Pancreas (tissue), 10 donors: Measurements from ENCODE around the gene ZNF354C. TPM values are rescaled to one million over a fixed set of nuclear protein-coding genes. Genes with fewer than 3 reads are reported as not detected.

Source experiments
- ATAC-seq, 4 donors: fragments of 200-7000 bp; cut with Tn5 transposase; one replicate each; pipeline versions ENCODE4 v1.8.0 to v1.9.1; 2020; ENCODE audit warnings: mild to moderate bottlenecking in 4 of 4, moderate library complexity in 4 of 4
- DNase-seq, 6 donors: peaks; one replicate each; pipeline ENCODE4 v3.0.0-alpha.2; 2020
- FAIRE-seq: peaks from 2 replicates; lab custom pipeline; 2012; peaks lifted over from hg19 to GRCh38; lab: Jason Lieb, UNC
- H3K27ac ChIP-seq, 4 donors: fragments of 200-600 bp; sonication (generic); 1 replicate in 3 of 4; 2 replicates in 1 of 4; pipeline versions ENCODE4 v1.5.0 to v1.8.0; 2020
- H3K27me3 ChIP-seq, 4 donors: fragments of 200-600 bp; one replicate each; pipeline ENCODE4 v1.8.0; 2021
- H3K36me3 ChIP-seq, 3 donors: fragments of 200-600 bp; sonication (generic) in 1 of 3; one replicate each; pipeline versions ENCODE4 v1.5.0 to v1.8.0; 2020 to 2021
- H3K4me1 ChIP-seq, 3 donors: fragments of 200-600 bp; one replicate each; pipeline ENCODE4 v1.8.0; 2021
- H3K4me3 ChIP-seq, 4 donors: fragments of 200-600 bp; sonication (generic) in 2 of 4; one replicate each; pipeline versions ENCODE4 v1.5.0 to v1.8.0; 2020 to 2021
- H3K9me3 ChIP-seq, 4 donors: fragments of 200-600 bp; one replicate each; pipeline ENCODE4 v1.8.0; 2021
- CTCF ChIP-seq, 4 donors: fragments of 200-600 bp; sonication (generic) in 3 of 4; IDR thresholded peaks; one replicate each; pipeline versions ENCODE4 v1.5.0 to v1.8.0; 2021; ENCODE audit warnings: antibody characterized with exemption in 4 of 4
- WGBS, 2 donors: extraction: QIAGEN DNeasy Blood & Tissue Kit; methylation state at CpG; one replicate each; pipeline ENCODE4 v1.1.7; 2013; 5-methylcytosine and 5-hydroxymethylcytosine counted together
- intact Hi-C, 3 donors: fragments of 100-400 bp; cut with DNase I; formaldehyde crosslinking; loops; one replicate each; pipeline versions ENCODE4 v1.11.1 to v1.14.2; 2022
- polyA plus RNA-seq, 2 donors: library from polyadenylated mRNA; stranded (reverse); fragments of 200-250 nt; gene quantifications; one replicate each; pipeline ENCODE4 v1.2.3, GENCODE V29; 2013
- total RNA-seq, 6 donors: library from RNA; stranded (reverse); fragmentation: NEBNext Ultra II Directional in 4 of 6; extraction: Animal tissue kit (Norgen Biotek cat#: 25700) in 4 of 6; gene quantifications; one replicate each; pipeline versions ENCODE4 v1.2.1 to v1.2.4, GENCODE V29; 2021 to 2023
- donor health status: healthy with polysubstance abuse.
- donor health status: DM: no; HTN: no; CAD: no; lungs with moderate emphysema.
- donor health status: DM: no; HTN: no; CAD: no.
- donor health status: control.
- donor health status: control.
- donor health status: Bipolar disorder and iron deficiency.
- donor health status: DM: yes; HTN: yes; CAD: no.
- donor health status: DM: no; HTN: no; CAD: no.
- donor health status: DM: no; HTN: no; CAD: no.
- donor health status: DM: yes; HTN: yes; CAD: no.

Gene ZNF354C
- total and polyA plus RNA-seq, 8 donors, result 0.91 to 4.4 (median 2.1) TPM

GRCh38 chr5:179110528-179110927 lies 50.4 kb downstream of the ZNF354C start:
- DNase-seq (no peak), ATAC-seq (no peak), FAIRE-seq (no peak)
- Histone ChIP-seq H3K4me3 (no peak overlapping the region), H3K27ac (no peak overlapping the region), H3K36me3 (no peaks in the 10 kb centered on the region), H3K4me1 (no peaks in the 10 kb centered on the region), H3K9me3 (no peaks in the 10 kb centered on the region), H3K27me3 (no peaks in the 10 kb centered on the region)
- WGBS, 2 donors, result 77 to 78% methylated on average over 9 of the region's 9 CpGs
- intact Hi-C loops, result no loop called here
- no peak for TF ChIP-seq CTCF (IDR thresholded peaks at IDR 0.05)

GRCh38 chr5:179111267-179112207 lies 51.4 kb downstream of the ZNF354C start:
- intact Hi-C loops, result no loop called here

GRCh38 chr5:179112469-179113142 lies 52.4 kb downstream of the ZNF354C start:
- no peak for ATAC-seq
- Histone ChIP-seq H3K27ac (no peak overlapping the region), H3K4me1 (no peaks in the 10 kb centered on the region), H3K4me3 (no peak overlapping the region), H3K9me3 (no peaks in the 10 kb centered on the region), H3K27me3 (no peaks in the 10 kb centered on the region), H3K36me3 (no peaks in the 10 kb centered on the region)
- no peak for DNase-seq
- intact Hi-C loops, result no loop called here
- no peak for TF ChIP-seq CTCF (IDR thresholded peaks at IDR 0.05)
- FAIRE-seq, result no peak
- WGBS, 2 donors, result 79 to 85% methylated on average over 12 of the region's 12 CpGs

More at GRCh38 chr5:179111267-179112207, 51.4 kb downstream of the ZNF354C start:
- ATAC-seq (no peak), DNase-seq (no peak), FAIRE-seq (no peak)
- Histone ChIP-seq H3K4me1 (no peaks in the 10 kb centered on the region), H3K9me3 (no peaks in the 10 kb centered on the region), H3K36me3 (no peaks in the 10 kb centered on the region), H3K27ac (no peak overlapping the region), H3K4me3 (no peak overlapping the region), H3K27me3 (no peaks in the 10 kb centered on the region)
- no peak for TF ChIP-seq CTCF (IDR thresholded peaks at IDR 0.05)
- 70 to 80% methylated on average over 21 of the region's 21 CpGs for WGBS, 2 donors

- no peak for ATAC-seq
- no peaks in the 10 kb centered on the region for H3K9me3 ChIP-seq
These were observed 53.0 kb downstream of the ZNF354C start for GRCh38 chr5:179113143-179113530.

More at GRCh38 chr5:179113143-179113530, 53.0 kb downstream of the ZNF354C start:
- no peak for TF ChIP-seq CTCF (IDR thresholded peaks at IDR 0.05)
- Histone ChIP-seq H3K27me3 (no peaks in the 10 kb centered on the region), H3K36me3 (no peaks in the 10 kb centered on the region), H3K4me3 (no peak overlapping the region), H3K4me1 (no peaks in the 10 kb centered on the region), H3K27ac (no peak overlapping the region)
- FAIRE-seq (no peak), DNase-seq (no peak)
- intact Hi-C loops, result no loop called here
- WGBS, 2 donors, result 78 to 81% methylated on average over 13 of the region's 13 CpGs
